Measurements from ENCODE around the gene CAPZA1. TPM values are rescaled to one million over a fixed set of nuclear protein-coding genes. Genes with fewer than 3 reads are reported as not detected.

CAPZA1 gene
- total and polyA plus RNA-seq, 4 experiments from 2014 or later, result 149 to 296 (median 199) TPM

DNA sequence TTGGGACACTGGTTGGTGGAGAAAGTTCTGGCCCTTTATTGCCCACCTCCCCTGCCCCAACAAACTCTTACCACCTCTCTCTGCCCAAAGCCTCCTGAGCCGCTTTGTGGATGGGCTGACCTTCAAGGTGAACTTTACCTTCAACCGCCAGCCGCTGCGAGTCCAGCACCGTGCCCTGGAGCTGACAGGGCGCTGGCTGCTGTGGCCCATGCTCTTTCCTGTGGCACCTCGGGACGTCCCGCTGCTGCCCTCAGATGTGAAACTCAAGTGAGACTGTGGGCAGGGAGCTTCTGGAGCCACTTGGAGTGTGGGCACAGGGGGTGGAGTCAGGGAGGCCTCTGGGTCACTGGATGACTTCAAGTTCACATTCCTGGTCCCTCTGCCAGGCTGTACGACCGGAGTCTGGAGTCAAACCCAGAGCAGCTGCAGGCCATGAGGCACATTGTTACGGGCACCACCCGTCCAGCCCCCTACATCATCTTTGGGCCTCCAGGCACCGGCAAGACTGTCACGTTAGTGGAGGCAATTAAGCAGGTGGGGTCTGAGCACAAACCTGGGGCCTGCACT, 74.8 kb downstream of the CAPZA1 start:
- Histone ChIP-seq H3K27me3 (ENCODE audit: insufficient read depth, low read length) (no peaks in the 10 kb centered on the region), H3K36me3 (ENCODE audit: insufficient read depth, low read length) (peaks cover 68% of the 10 kb centered on the region), H3K4me1 (ENCODE audit: insufficient read depth, low read length) (peaks cover 8% of the 10 kb centered on the region), H3K27ac (ENCODE audit: low read depth, low read length) (no peak overlapping the region), H3K4me3 (ENCODE audit: low read length in 2 of 2) (no peak overlapping the region), H3K9me3 (ENCODE audit: control insufficient read depth in 1 of 2, low read length in 2 of 2) (no peaks in the 10 kb centered on the region)
- no peak for DNase-seq
- no peak overlapping the region for H3K4me3 Mint-ChIP-seq
- POLR2A ChIA-PET (ENCODE audit: partially characterized antibody), result no interaction called here
- peaks cover 0 to 7% (median 3%) of the 10 kb centered on the region in 4 donors for H3K4me1 Mint-ChIP-seq
- CTCF ChIA-PET (ENCODE audit: partially characterized antibody), result no interaction called here
- H3K36me3 Mint-ChIP-seq, result peaks cover 36 to 76% of the 10 kb centered on the region in 2 donors
- intact Hi-C loops (cut with micrococcal nuclease), result no loop called here
- no peaks in the 10 kb centered on the region for H3K27me3 Mint-ChIP-seq
- H3K9me3 Mint-ChIP-seq, result no peaks in the 10 kb centered on the region
- no peak overlapping the region for H3K27ac Mint-ChIP-seq

DNA sequence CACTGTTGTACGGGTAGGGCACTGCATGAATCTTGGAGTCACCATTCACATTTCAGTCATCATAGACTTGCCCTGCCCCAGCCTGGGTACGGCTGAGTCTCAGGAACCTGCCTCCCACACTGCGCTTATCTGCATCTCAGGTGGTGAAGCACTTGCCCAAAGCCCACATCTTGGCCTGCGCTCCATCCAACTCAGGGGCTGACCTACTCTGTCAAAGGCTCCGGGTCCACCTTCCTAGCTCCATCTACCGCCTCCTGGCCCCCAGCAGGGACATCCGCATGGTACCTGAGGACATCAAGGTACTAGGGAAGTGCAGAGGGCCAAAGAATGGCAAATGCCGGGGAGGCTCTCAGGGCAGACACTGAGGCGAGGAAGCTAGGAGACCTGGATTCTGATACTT, 75.6 kb downstream of the CAPZA1 start:
- no peak overlapping the region for H3K4me3 ChIP-seq (ENCODE audit: low read length in 2 of 2)
- intact Hi-C loops (cut with micrococcal nuclease), result no loop called here
- ChIA-PET POLR2A (ENCODE audit: partially characterized antibody) (no interaction called here), CTCF (ENCODE audit: partially characterized antibody) (no interaction called here)
- DNase-seq, result no peak
- H3K9me3 ChIP-seq (ENCODE audit: control insufficient read depth in 1 of 2, low read length in 2 of 2), result no peaks in the 10 kb centered on the region
- H3K36me3 ChIP-seq (ENCODE audit: insufficient read depth, low read length), result peaks cover 61% of the 10 kb centered on the region
- H3K4me1 ChIP-seq (ENCODE audit: insufficient read depth, low read length), result peaks cover 16% of the 10 kb centered on the region
- Mint-ChIP-seq H3K36me3 (peaks cover 36 to 77% of the 10 kb centered on the region in 2 donors), H3K27ac (peak overlapping the region in 2 of 7 donors; percentile 37 to 66), H3K9me3 (no peaks in the 10 kb centered on the region), H3K4me1 (peaks cover under 1 to 16% (median 7%) of the 10 kb centered on the region in 4 donors), H3K4me3 (no peak overlapping the region), H3K27me3 (no peaks in the 10 kb centered on the region)
- no peak overlapping the region for H3K27ac ChIP-seq (ENCODE audit: low read depth, low read length)
- H3K27me3 ChIP-seq (ENCODE audit: insufficient read depth, low read length), result no peaks in the 10 kb centered on the region

DNA sequence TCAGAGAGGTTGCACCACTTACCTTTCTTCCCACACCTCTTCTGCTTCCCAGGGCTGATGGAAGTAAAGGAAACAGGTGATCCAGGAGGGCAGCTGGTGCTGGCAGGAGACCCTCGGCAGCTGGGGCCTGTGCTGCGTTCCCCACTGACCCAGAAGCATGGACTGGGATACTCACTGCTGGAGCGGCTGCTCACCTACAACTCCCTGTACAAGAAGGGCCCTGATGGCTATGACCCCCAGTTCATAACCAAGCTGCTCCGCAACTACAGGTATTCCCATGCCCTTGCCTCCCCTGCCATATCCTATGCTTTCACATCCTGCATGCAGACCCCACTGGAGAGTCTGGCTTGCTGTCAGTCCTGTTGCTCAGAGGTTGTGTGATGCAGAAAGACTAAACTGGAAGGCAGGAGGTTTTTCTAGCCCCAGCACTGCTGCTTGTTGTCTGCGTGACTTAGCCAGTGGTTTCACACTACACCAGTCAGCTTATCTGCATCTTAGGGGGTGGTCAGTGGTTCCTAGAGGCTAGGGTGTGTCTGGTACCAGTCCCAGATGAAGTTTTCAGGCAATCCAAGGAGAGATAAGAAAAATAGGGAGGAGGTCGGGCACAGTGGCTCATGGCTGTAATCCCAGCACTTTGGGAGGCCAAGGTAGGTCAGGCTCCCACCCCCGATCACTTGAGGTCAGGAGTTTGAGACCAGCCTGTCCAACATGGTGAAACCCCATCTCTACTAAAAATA, 77.1 kb downstream of the CAPZA1 start:
- no peaks in the 10 kb centered on the region for H3K9me3 Mint-ChIP-seq
- H3K4me3 ChIP-seq (ENCODE audit: low read length in 2 of 2), result no peak overlapping the region
- H3K4me1 ChIP-seq (ENCODE audit: insufficient read depth, low read length), result peaks cover 31% of the 10 kb centered on the region
- H3K27ac ChIP-seq (ENCODE audit: low read depth, low read length), result no peak overlapping the region
- H3K36me3 ChIP-seq (ENCODE audit: insufficient read depth, low read length), result peaks cover 55% of the 10 kb centered on the region
- intact Hi-C loops (cut with micrococcal nuclease), result no loop called here
- H3K27me3 Mint-ChIP-seq, result no peaks in the 10 kb centered on the region
- H3K4me1 Mint-ChIP-seq, result peaks cover 8 to 30% (median 20%) of the 10 kb centered on the region in 4 donors
- no peak for DNase-seq
- H3K4me3 Mint-ChIP-seq, result no peak overlapping the region
- CTCF ChIA-PET (ENCODE audit: partially characterized antibody), result interaction anchor here (1.9 kb wide), 1 partner anchor 20 kb away, joined by 9 read pairs; no protein-coding TSS in a partner anchor
- H3K36me3 Mint-ChIP-seq, result peaks cover 28 to 74% of the 10 kb centered on the region in 2 donors
- H3K27me3 ChIP-seq (ENCODE audit: insufficient read depth, low read length), result no peaks in the 10 kb centered on the region
- POLR2A ChIA-PET (ENCODE audit: partially characterized antibody), result interaction anchor here (0.6 to 1.6 kb wide), 2 partner anchors 18 to 77 kb away, joined by 3 read pairs; partner anchors contain the start of genes CAPZA1 and PPM1J
- H3K9me3 ChIP-seq (ENCODE audit: control insufficient read depth in 1 of 2, low read length in 2 of 2), result no peaks in the 10 kb centered on the region
- peak overlapping the region in 6 of 7 donors; percentile 30 to 66 (median 42) for H3K27ac Mint-ChIP-seq

DNA sequence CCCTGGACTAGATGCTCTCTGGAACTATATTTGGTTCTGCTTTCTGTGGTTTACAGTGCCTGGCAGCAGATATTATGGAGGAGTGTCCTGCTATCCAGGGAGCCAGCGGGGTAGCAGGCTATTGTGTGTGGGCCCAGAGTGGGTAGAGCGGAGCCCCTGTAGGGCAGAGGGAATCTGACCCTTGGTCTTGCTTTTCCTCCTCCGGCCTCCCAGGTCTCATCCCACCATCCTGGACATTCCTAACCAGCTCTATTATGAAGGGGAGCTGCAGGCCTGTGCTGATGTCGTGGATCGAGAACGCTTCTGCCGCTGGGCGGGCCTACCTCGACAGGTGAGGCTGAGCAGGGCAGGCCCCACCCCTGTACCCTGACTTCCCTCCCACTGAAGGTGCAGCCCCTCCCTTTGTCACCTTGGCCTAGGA, 78.2 kb downstream of the CAPZA1 start:
- Histone ChIP-seq H3K36me3 (ENCODE audit: insufficient read depth, low read length) (peaks cover 45% of the 10 kb centered on the region), H3K27ac (ENCODE audit: low read depth, low read length) (no peak overlapping the region), H3K27me3 (ENCODE audit: insufficient read depth, low read length) (no peaks in the 10 kb centered on the region), H3K4me1 (ENCODE audit: insufficient read depth, low read length) (peaks cover 32% of the 10 kb centered on the region), H3K9me3 (ENCODE audit: control insufficient read depth in 1 of 2, low read length in 2 of 2) (no peaks in the 10 kb centered on the region), H3K4me3 (ENCODE audit: low read length in 2 of 2) (no peak overlapping the region)
- ChIA-PET CTCF (ENCODE audit: partially characterized antibody) (interaction anchor here (1.9 kb wide), 1 partner anchor 19 kb away, joined by 9 read pairs; no protein-coding TSS in a partner anchor), POLR2A (ENCODE audit: partially characterized antibody) (interaction anchor here (0.5 to 1.6 kb wide), 3 partner anchors 17 to 382 kb away, joined by 3 to 5 read pairs (median 4); partner anchors contain the start of genes MOV10 and PPM1J)
- Mint-ChIP-seq H3K27me3 (no peaks in the 10 kb centered on the region), H3K27ac (peak overlapping the region in 4 of 7 donors; percentile 11 to 35 (median 22)), H3K36me3 (peaks cover 17 to 68% of the 10 kb centered on the region in 2 donors), H3K4me1 (peaks cover 14 to 41% (median 27%) of the 10 kb centered on the region in 4 donors), H3K4me3 (no peak overlapping the region), H3K9me3 (no peaks in the 10 kb centered on the region)
- no peak for DNase-seq
- intact Hi-C loops (cut with micrococcal nuclease), result no loop called here

DNA sequence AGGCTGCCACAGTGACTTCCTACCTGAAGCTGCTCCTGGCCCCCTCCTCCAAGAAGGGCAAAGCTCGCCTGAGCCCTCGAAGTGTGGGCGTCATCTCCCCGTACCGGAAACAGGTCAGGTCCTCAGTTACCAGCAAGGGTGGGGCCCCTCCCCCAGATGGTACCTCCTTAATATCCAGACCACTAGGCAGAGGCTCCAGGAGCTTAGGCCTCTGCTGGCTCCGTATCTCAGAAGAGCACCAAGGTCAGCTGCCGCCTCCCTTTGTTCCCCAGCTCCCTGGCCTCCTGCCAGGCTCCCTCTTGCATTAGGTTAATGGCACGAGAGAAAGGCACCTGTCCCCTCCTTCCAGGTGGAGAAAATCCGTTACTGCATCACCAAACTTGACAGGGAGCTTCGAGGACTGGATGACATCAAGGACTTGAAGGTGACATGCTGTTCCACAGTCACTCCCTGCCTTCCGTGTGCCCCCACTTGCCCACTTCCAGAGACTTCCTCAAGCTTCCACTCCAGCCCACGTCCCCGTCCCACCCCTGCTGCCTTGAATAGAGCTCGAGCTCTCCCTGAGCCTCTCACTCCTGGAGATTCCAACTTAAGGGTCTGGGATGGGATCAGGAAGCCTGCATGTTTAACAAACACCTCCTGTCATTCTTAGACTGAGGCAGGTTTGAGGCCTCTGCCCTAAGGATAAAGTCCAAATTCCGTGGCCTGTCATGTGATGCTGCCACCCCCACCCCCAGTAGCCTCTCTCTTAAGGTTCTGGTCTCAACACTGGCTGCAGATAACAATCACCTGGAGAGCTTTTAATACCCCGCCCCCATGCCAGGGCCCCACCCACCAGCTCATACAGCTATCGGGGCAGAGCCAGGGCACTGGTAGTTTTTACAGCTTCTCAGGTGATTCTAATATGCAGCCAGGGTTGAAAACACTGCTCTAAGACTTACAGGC, 79.0 kb downstream of the CAPZA1 start:
- intact Hi-C loops (cut with micrococcal nuclease), result no loop called here
- Histone ChIP-seq H3K36me3 (ENCODE audit: insufficient read depth, low read length) (peaks cover 40% of the 10 kb centered on the region), H3K9me3 (ENCODE audit: control insufficient read depth in 1 of 2, low read length in 2 of 2) (no peaks in the 10 kb centered on the region), H3K27ac (ENCODE audit: low read depth, low read length) (no peak overlapping the region), H3K27me3 (ENCODE audit: insufficient read depth, low read length) (no peaks in the 10 kb centered on the region), H3K4me3 (ENCODE audit: low read length in 2 of 2) (no peak overlapping the region), H3K4me1 (ENCODE audit: insufficient read depth, low read length) (peaks cover 32% of the 10 kb centered on the region)
- Mint-ChIP-seq H3K4me3 (no peak overlapping the region), H3K27ac (peak overlapping the region in 6 of 7 donors; percentile 52 to 84 (median 79)), H3K27me3 (no peaks in the 10 kb centered on the region), H3K9me3 (no peaks in the 10 kb centered on the region), H3K4me1 (peaks cover 14 to 47% (median 30%) of the 10 kb centered on the region in 4 donors), H3K36me3 (peaks cover 13 to 63% of the 10 kb centered on the region in 2 donors)
- no peak for DNase-seq
- CTCF ChIA-PET (ENCODE audit: partially characterized antibody), result interaction anchor here (1.2 to 1.9 kb wide), 3 partner anchors 9 to 20 kb away, joined by 4 to 9 read pairs (median 6); a partner anchor contains a TSS
- POLR2A ChIA-PET (ENCODE audit: partially characterized antibody), result interaction anchor here (1.5 to 1.6 kb wide), 2 partner anchors 16 to 24 kb away, joined by 3 to 5 read pairs; partner anchors contain the start of genes MOV10 and PPM1J

DNA sequence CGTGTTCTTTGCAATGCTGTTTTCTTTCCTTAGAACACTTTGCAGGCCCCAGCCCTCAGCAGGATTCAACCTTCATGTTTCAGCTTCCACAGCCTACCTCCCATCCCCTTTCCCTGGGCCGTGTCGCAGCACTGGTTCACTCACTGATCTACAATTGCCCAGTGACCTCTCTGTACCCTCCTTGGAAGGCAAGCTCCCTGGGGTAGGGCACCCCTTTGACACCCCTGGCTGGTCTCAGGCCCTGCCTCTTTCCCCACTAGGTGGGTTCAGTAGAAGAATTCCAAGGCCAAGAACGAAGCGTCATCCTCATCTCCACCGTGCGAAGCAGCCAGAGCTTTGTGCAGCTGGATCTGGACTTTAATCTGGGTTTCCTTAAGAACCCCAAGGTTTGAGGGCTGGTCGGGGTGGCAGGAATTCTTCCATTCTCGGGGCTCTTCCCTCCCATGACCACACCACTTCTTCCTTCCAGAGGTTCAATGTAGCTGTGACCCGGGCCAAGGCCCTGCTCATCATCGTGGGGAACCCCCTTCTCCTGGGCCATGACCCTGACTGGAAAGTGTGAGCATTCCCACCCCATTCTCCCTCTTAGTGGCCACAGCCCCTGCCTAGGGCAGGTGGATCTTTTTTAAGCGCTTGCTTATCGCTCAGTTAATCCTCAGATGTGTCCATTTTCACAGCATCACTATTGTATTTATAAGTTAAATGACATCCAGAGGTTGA, 80.0 kb downstream of the CAPZA1 start:
- H3K9me3 Mint-ChIP-seq, result no peaks in the 10 kb centered on the region
- peak overlapping the region; percentile 82 to 92 (median 84) for H3K27ac Mint-ChIP-seq
- H3K4me3 ChIP-seq (ENCODE audit: low read length in 2 of 2), result no peak overlapping the region
- H3K9me3 ChIP-seq (ENCODE audit: control insufficient read depth in 1 of 2, low read length in 2 of 2), result no peaks in the 10 kb centered on the region
- H3K4me1 ChIP-seq (ENCODE audit: insufficient read depth, low read length), result peaks cover 39% of the 10 kb centered on the region
- intact Hi-C loops (cut with micrococcal nuclease), result loop anchor here (1.0 kb wide), 1 partner anchor 24 kb away; no protein-coding TSS in a partner anchor
- no peak overlapping the region for H3K27ac ChIP-seq (ENCODE audit: low read depth, low read length)
- ChIA-PET CTCF (ENCODE audit: partially characterized antibody) (interaction anchor here (1.2 to 1.8 kb wide), 4 partner anchors 9 to 198 kb away, joined by 4 to 7 read pairs (median 6); partner anchors contain the start of gene PPM1J), POLR2A (ENCODE audit: partially characterized antibody) (interaction anchor here (1.2 to 6.3 kb wide), 3 partner anchors 15 to 81 kb away, joined by 5 to 44 read pairs (median 5); partner anchors contain the start of genes CAPZA1, MOV10, PPM1J and ST7L)
- peaks cover 30% of the 10 kb centered on the region for H3K36me3 ChIP-seq (ENCODE audit: insufficient read depth, low read length)
- no peaks in the 10 kb centered on the region for H3K27me3 ChIP-seq (ENCODE audit: insufficient read depth, low read length)
- no peak overlapping the region for H3K4me3 Mint-ChIP-seq
- peaks cover 19 to 56% (median 37%) of the 10 kb centered on the region in 4 donors for H3K4me1 Mint-ChIP-seq
- no peaks in the 10 kb centered on the region for H3K27me3 Mint-ChIP-seq
- peaks cover 13 to 60% of the 10 kb centered on the region in 2 donors for H3K36me3 Mint-ChIP-seq
- no peak for DNase-seq
